ENCODE measurements around the gene IGF1R.

The IGF1R gene

GRCh38 chr15:98914626-98915025, 266.3 kb downstream of the IGF1R start:
- DNase-seq (ENCODE audit: low spot score): no peak

GRCh38 chr15:98916826-98917225, 268.5 kb downstream of the IGF1R start:
- no peak for DNase-seq (ENCODE audit: low spot score)

DNA sequence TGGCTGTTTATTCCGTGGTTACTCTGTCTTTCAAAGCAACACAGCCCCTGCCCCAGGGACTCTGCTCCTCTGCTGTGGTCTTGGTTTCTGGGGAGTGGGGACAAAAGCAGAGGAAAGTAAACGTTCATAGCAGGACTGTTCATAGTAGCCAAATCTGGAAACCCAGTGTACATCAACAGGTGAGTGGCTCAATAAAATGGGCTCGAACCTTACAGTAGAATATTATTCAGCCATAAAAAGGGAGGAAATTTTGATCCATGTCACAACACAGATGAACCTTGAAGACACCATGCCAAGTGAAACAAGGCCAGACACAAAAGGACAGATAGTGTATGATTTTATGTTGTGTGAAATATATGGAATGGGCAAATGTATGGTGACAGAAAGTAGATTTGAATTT, 269.1 kb downstream of the IGF1R start:
- no peak for DNase-seq (ENCODE audit: low spot score)

GRCh38 chr15:98920091-98920880, 271.9 kb downstream of the IGF1R start:
- DNase-seq (ENCODE audit: low spot score): no peak

DNA sequence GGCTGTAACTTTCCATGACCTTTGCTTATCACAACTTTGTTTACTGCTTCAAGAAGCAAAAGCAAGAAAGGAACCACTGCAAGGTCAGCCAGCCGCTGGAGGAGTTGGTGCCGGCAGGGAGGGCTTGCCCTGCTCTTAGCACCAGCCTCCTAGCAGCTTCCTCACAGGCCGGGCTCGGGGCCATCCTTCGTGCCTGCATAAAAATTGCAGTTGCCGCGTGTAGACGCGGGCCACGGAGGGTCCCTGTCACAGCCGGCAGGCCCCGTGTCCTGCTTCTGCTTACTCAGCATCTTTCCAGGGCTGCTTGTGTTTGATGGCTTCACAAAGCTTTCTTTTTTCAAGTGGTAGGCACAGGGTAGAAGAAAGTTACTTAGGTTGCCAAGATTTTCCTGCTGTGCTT, 274.8 kb downstream of the IGF1R start:
- DNase-seq (ENCODE audit: low spot score): no peak

DNA sequence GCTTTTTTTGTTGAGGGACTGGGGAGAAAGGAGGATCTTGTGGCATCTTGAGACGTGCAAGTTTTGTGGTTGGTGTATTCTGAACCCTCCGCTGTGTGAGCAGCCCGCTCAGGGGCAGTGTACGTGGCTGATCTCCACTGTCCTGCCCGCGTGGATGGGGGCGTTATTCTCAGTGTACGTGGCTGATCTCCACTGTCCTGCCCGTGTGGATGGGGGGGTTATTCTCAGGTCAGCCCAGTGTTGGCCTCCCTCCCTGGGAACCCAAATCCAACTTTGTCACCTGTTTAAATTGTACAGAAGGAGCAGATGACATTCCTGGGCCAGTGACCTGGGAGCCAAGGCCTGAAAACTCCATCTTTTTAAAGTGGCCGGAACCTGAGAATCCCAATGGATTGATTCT, 275.2 kb downstream of the IGF1R start:
- DNase-seq (ENCODE audit: low spot score): no peak

- no peak for DNase-seq (ENCODE audit: low spot score)
Observed at GRCh38 chr15:98924401-98925049, 276.2 kb downstream of the IGF1R start.

- DNase-seq (ENCODE audit: low spot score): no peak
Observed at GRCh38 chr15:98926236-98926635, 277.9 kb downstream of the IGF1R start.

- no peak for DNase-seq (ENCODE audit: low spot score)
Observed at GRCh38 chr15:98927022-98927421, 278.7 kb downstream of the IGF1R start.

DNA sequence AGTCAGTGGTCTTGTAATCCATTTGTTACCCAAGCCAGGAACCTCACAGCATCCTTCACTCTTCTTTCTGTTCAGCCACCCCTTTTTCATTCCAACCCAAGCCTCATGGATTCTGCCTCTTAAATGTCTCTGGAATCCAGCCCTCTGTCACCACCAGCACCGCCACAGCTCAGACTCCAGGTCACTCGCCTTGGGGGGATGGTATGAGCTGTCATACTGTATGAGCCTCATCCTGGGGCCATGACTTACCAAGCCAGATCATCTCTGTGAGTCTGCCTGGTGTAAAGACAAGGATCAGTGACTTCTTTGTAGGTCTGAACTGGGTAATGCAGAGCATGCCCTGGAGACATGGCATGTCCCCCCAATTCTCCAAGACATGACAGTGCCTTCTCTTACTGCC, 279.7 kb downstream of the IGF1R start:
- DNase-seq (ENCODE audit: low spot score): no peak

- no peak for DNase-seq (ENCODE audit: low spot score)
Observed at GRCh38 chr15:98930576-98930975, 282.2 kb downstream of the IGF1R start.

- no peak for DNase-seq (ENCODE audit: low spot score)
Observed at GRCh38 chr15:98931004-98931403, 282.7 kb downstream of the IGF1R start.

DNA sequence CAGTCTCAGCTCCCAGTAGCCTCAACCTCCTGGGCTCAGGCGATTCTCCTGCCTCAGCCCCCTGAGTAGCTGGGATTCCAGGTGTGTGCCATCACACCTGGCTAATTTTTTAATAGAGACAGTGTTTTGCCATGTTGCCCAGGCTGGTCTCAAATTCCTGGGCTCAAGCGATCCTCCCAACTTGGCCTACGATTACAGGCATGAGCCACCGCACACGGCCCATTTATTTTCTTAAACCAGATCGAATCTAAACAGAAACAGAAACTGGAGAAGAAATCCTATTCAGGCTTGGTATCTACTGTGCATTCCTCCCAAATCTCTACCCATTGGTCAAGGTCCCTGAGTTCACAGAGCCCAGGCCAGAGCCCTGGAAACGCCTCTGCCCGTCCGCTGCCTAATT, 285.1 kb downstream of the IGF1R start:
- no peak for DNase-seq (ENCODE audit: low spot score)

DNA sequence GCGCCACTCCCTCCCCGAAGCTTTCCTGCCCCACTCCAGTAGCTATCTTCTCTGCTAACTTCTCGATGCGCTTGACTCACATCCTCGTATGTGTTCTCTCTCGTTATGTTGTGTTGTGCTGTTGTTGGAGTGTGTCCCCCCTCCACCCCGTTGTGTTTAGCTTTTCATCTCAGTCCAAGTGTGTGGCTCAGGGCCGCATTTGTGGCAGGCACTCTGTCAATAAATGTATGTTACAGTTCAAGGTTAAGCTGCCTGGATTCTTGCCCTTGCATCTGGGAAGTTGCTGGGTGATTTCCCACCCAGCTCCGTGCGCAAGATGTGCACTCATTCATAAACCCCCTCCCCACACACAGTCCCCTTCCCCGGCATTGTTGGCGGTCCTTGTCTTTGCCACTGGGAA, 287.4 kb downstream of the IGF1R start:
- no peak for DNase-seq (ENCODE audit: low spot score)

GRCh38 chr15:98937413-98938104, 289.2 kb downstream of the IGF1R start:
- DNase-seq (ENCODE audit: low spot score): no peak

GRCh38 chr15:98938105-98938417, 289.7 kb downstream of the IGF1R start:
- DNase-seq (ENCODE audit: low spot score): no peak

- DNase-seq (ENCODE audit: low spot score): no peak
Observed at GRCh38 chr15:98938799-98939198, 290.5 kb downstream of the IGF1R start.

DNA sequence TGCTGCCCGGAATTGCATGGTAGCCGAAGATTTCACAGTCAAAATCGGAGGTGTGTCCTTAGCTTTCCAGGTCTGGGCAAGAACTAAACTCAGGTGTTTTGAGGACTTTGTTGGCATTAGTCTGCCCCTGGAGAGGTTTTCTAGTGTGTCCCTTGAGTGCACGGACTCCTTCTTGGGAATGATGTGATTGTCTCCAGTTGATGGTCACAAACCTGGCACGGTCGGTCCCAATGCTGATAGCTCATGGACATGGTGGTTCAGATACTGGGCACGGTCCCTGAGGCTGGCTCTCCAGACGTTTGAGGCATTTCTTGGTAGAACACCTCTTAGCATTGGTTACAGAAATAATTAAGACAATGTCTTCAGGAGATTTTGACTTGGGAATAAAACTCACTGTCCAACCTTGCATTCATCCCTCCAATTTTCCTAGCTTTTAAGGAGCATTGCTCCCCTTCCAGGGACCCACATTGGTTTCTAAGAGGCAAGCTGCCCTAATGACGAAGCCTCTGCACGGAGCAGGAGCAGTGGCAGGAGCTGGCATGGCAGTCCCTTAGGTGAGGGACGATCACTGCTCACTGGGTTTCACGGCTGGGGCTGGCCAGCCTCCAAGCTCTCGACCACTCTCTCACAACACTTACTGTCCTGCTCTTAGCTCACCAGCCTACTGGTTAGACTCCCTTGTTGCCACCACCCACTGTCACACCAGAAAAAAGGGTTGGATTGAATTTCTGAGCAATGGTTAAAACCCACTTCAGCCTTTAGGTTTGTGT, 291.2 kb downstream of the IGF1R start:
- DNase-seq (ENCODE audit: low spot score): no peak

- DNase-seq (ENCODE audit: low spot score): no peak
Observed at GRCh38 chr15:98941595-98942255, 293.4 kb downstream of the IGF1R start.

DNA sequence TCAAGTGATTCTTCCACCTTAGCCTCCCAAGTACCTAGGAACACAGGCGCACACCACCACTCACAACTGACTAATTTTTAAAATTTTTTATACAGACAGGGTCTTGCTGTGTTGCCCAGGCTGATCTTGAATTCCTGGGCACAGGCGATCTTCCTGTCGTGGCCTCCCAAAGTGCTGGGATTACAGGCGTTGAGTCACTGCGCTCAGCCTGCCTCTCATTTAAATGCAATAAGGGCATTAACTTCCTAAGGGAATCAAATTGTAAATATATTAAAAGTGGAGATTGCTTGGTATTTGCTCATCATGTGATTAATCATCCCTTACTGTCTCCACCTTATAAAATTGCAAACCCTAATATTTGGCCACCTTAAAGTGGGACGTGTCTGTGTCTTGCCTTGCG, 294.1 kb downstream of the IGF1R start:
- no peak for DNase-seq (ENCODE audit: low spot score)

DNA sequence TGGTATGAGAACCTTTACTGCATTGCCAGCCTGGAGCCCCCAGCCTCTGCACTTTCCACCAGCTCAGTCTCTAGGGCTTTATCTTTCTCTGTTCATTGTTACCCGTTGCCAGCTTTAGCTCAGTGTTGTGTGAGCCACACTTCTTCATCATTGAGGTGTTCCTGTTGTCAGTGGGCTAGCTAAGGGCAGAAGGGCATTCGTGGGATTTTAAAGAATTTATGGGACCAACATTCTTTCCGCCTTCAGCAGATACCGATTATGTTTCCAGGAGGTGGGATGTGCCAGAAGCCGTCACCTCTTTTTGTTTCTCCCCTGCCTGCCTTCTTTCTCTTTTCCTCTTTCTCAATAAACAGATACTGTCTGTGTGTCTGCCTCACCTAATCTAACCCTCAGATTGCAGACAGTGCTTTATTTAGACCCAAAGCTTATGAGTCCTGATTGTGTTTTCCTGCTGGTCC, 294.7 kb downstream of the IGF1R start:
- no peak for DNase-seq (ENCODE audit: low spot score)

- DNase-seq (ENCODE audit: low spot score): no peak
Observed at GRCh38 chr15:98943601-98944151, 295.3 kb downstream of the IGF1R start.
